ENCODE results near the gene YAP1. TPM values are rescaled to one million over a fixed set of nuclear protein-coding genes. Genes with fewer than 3 reads are reported as not detected.

The YAP1 gene
- total RNA-seq, 1 experiment from 2014 or later: 158 TPM

DNA sequence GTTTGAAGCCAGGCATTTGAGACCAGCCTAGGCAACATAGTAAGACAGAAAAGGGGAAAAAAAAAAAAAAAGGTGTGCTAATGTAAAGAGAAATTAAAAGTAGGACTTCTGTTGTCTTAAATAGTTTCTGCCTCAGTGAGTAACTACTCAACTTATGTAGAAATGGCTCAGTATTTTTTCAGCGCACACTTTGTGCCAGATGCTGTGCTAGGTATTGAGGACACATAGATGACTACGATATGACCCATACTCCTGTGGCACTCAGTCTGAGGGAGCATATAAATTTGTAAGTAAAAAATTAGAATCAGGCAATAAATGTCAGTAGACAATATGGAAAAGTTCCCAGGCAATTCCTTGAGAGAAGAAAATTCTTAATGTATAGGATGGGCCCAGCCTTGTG lies 93.9 kb downstream of the YAP1 start:
- H3K27me3 Mint-ChIP-seq (ENCODE audit: insufficient read depth, unreplicated experiment): no peaks in the 10 kb centered on the region
- no TSS peak for BruUV-seq (replicated peaks)
- H3K4me3 Mint-ChIP-seq (ENCODE audit: unreplicated experiment): no peak overlapping the region
- peak overlapping the region; percentile 63 for H3K27ac Mint-ChIP-seq (ENCODE audit: low read depth, unreplicated experiment)
- DNase-seq (ENCODE audit: unreplicated experiment): no peak
- peaks cover 25% of the 10 kb centered on the region for H3K4me1 Mint-ChIP-seq (ENCODE audit: insufficient read depth, unreplicated experiment)
- TF ChIP-seq, protein P1, sequence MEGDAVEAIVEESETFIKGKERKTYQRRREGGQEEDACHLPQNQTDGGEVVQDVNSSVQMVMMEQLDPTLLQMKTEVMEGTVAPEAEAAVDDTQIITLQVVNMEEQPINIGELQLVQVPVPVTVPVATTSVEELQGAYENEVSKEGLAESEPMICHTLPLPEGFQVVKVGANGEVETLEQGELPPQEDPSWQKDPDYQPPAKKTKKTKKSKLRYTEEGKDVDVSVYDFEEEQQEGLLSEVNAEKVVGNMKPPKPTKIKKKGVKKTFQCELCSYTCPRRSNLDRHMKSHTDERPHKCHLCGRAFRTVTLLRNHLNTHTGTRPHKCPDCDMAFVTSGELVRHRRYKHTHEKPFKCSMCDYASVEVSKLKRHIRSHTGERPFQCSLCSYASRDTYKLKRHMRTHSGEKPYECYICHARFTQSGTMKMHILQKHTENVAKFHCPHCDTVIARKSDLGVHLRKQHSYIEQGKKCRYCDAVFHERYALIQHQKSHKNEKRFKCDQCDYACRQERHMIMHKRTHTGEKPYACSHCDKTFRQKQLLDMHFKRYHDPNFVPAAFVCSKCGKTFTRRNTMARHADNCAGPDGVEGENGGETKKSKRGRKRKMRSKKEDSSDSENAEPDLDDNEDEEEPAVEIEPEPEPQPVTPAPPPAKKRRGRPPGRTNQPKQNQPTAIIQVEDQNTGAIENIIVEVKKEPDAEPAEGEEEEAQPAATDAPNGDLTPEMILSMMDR (IDR thresholded peaks at IDR 0.05; ENCODE audit: unreplicated experiment): no peak
- no peaks in the 10 kb centered on the region for H3K9me3 Mint-ChIP-seq (ENCODE audit: unreplicated experiment)
- ChIA-PET POLR2A (interaction anchor here (0.6 to 1.2 kb wide), 4 partner anchors 8 to 158 kb away, joined by 3 to 6 read pairs (median 4); no protein-coding TSS in a partner anchor), CTCF (interaction anchor here (1.1 kb wide), 1 partner anchor 10 kb away, joined by 3 read pairs; no protein-coding TSS in a partner anchor)
- intact Hi-C loops (cut with micrococcal nuclease): no loop called here
- H3K36me3 Mint-ChIP-seq (ENCODE audit: insufficient read depth, unreplicated experiment): peaks cover 73% of the 10 kb centered on the region

- intact Hi-C loops (cut with micrococcal nuclease): no loop called here
Measured at GRCh38 chr11:102205805-102206204, 95.6 kb downstream of the YAP1 start.

GRCh38 chr11:102208835-102209234 lies 98.6 kb downstream of the YAP1 start:
- intact Hi-C loops (cut with micrococcal nuclease): no loop called here
- TF ChIP-seq, protein P1 (IDR thresholded peaks at IDR 0.05; ENCODE audit: unreplicated experiment): no peak
- CTCF ChIA-PET: interaction anchor here (0.5 kb wide), 1 partner anchor 296 kb away, joined by 3 read pairs; no protein-coding TSS in a partner anchor
- H3K4me3 Mint-ChIP-seq (ENCODE audit: unreplicated experiment): no peak overlapping the region
- DNase-seq (ENCODE audit: unreplicated experiment): no peak
- no peaks in the 10 kb centered on the region for H3K27me3 Mint-ChIP-seq (ENCODE audit: insufficient read depth, unreplicated experiment)
- BruUV-seq (replicated peaks): no TSS peak
- POLR2A ChIA-PET: no interaction called here
- peaks cover 11% of the 10 kb centered on the region for H3K4me1 Mint-ChIP-seq (ENCODE audit: insufficient read depth, unreplicated experiment)
- H3K9me3 Mint-ChIP-seq (ENCODE audit: unreplicated experiment): no peaks in the 10 kb centered on the region
- H3K36me3 Mint-ChIP-seq (ENCODE audit: insufficient read depth, unreplicated experiment): peaks cover 86% of the 10 kb centered on the region
- H3K27ac Mint-ChIP-seq (ENCODE audit: low read depth, unreplicated experiment): no peak overlapping the region

More at GRCh38 chr11:102205805-102206204, 95.6 kb downstream of the YAP1 start:
- ChIA-PET CTCF (no interaction called here), POLR2A (interaction anchor here (1.3 kb wide), 1 partner anchor 11 kb away, joined by 3 read pairs; no protein-coding TSS in a partner anchor)
- H3K9me3 Mint-ChIP-seq (ENCODE audit: unreplicated experiment): no peaks in the 10 kb centered on the region
- no TSS peak for BruUV-seq (replicated peaks)
- no peaks in the 10 kb centered on the region for H3K27me3 Mint-ChIP-seq (ENCODE audit: insufficient read depth, unreplicated experiment)
- TF ChIP-seq, protein P1 (IDR thresholded peaks at IDR 0.05; ENCODE audit: unreplicated experiment): no peak
- no peak overlapping the region for H3K4me3 Mint-ChIP-seq (ENCODE audit: unreplicated experiment)
- H3K36me3 Mint-ChIP-seq (ENCODE audit: insufficient read depth, unreplicated experiment): peaks cover 81% of the 10 kb centered on the region
- peaks cover 24% of the 10 kb centered on the region for H3K4me1 Mint-ChIP-seq (ENCODE audit: insufficient read depth, unreplicated experiment)
- H3K27ac Mint-ChIP-seq (ENCODE audit: low read depth, unreplicated experiment): peak overlapping the region; percentile 14
- no peak for DNase-seq (ENCODE audit: unreplicated experiment)

DNA sequence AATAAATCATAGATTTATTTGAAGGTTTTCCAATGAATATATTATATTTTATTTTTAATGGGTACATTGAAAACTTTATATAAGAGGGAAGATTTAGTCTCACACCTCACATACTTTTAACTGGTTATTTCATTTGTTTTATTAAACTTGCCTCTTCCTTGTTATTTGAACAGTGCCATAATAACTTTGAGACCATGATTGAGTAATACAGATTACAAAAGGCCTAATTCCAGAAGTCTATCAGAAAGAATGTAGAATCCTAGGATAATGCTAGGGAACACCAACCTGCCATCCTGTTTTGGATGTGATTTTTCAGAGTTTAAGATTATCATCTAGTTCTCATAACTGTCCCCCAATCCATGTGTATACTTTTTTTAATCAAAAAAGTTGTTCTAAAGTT lies 104.4 kb downstream of the YAP1 start:
- intact Hi-C loops (cut with micrococcal nuclease): no loop called here
- Mint-ChIP-seq H3K4me3 (ENCODE audit: unreplicated experiment) (no peak overlapping the region), H3K27me3 (ENCODE audit: insufficient read depth, unreplicated experiment) (no peaks in the 10 kb centered on the region), H3K36me3 (ENCODE audit: insufficient read depth, unreplicated experiment) (peaks cover 81% of the 10 kb centered on the region), H3K27ac (ENCODE audit: low read depth, unreplicated experiment) (no peak overlapping the region), H3K9me3 (ENCODE audit: unreplicated experiment) (peaks cover 6% of the 10 kb centered on the region), H3K4me1 (ENCODE audit: insufficient read depth, unreplicated experiment) (peaks cover 5% of the 10 kb centered on the region)
- TF ChIP-seq, protein P1 (IDR thresholded peaks at IDR 0.05; ENCODE audit: unreplicated experiment): no peak
- BruUV-seq (replicated peaks): no TSS peak
- POLR2A ChIA-PET: interaction anchor here (0.7 to 2.2 kb wide), 3 partner anchors 9 to 57 kb away, joined by 3 to 10 read pairs (median 8); no protein-coding TSS in a partner anchor
- CTCF ChIA-PET: interaction anchor here (0.8 kb wide), 1 partner anchor 10 kb away, joined by 3 read pairs; no protein-coding TSS in a partner anchor
- no peak for DNase-seq (ENCODE audit: unreplicated experiment)

Data from MCF 10A (cell line).